Epithelial cell of proximal tubule (primary cell): Measurements from ENCODE around the gene SPEF2. TPM values are rescaled to one million over a fixed set of nuclear protein-coding genes. Genes with fewer than 3 reads are reported as not detected.

Experiments used
- DNase-seq: peaks from one replicate; pipeline ENCODE4 v3.0.0-alpha.2; 2011; ENCODE audit warnings: low read depth
- H3K4me3 ChIP-seq: 2 replicates; pipeline ENCODE4 v1.5.1; 2011; ENCODE audit warnings: low read depth, mild to moderate bottlenecking, low read length
- total RNA-seq: library from RNA; depleted of rRNA; stranded (reverse); fragments of >200 nt; gene quantifications from 2 replicates; pipeline ENCODE4 v1.2.3, GENCODE V29; 2015
- TF ChIP-seq, protein P1 (sequence below): conservative IDR thresholded peaks from 2 replicates; pipeline ENCODE4 v1.5.1; 2012; ENCODE audit warnings: low read depth, mild to moderate bottlenecking, low read length

Gene SPEF2
- total RNA-seq, 1 donor from 2014 or later = 2.3 TPM

DNA sequence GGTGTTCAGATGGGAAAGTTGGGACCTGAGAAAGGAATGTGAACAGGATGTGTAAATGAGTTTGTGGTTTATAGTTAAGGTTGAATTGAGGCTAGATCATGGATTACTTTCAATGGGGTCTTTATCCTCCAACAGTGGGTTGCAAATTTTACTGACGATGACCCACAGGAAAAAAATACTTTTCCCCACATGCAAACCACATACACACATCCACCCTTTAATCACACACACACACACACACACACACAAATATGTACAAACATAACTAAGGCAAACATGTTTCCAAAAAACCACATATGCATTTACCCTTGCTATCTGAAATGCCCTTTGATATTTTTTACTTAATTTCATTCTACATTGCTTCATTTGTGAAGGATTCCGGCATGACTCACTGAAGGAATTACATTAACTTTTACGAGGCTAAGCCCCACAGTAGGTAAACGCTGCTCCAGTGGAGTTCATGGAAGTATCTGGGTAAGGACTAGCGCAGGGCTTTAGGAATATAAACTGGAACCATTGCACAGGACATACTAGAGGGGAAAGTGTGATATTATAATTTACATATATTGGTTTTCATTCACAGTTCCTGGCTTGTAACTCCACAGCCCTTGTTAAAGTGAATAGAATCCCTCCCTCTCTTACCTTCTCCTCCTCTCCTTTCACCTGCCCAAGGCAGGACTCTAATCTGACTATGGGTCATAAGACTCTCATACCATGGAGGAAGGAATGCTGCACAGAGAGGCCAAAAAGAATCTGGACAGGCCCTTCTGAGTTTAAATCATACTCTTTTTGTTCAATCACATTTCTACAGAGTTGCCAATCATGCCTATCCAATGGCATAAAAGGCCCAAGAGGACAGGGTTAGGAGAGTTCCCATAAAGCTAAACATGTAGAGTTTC lies 8.5 kb upstream of the SPEF2 start:
- TF ChIP-seq, protein P1, sequence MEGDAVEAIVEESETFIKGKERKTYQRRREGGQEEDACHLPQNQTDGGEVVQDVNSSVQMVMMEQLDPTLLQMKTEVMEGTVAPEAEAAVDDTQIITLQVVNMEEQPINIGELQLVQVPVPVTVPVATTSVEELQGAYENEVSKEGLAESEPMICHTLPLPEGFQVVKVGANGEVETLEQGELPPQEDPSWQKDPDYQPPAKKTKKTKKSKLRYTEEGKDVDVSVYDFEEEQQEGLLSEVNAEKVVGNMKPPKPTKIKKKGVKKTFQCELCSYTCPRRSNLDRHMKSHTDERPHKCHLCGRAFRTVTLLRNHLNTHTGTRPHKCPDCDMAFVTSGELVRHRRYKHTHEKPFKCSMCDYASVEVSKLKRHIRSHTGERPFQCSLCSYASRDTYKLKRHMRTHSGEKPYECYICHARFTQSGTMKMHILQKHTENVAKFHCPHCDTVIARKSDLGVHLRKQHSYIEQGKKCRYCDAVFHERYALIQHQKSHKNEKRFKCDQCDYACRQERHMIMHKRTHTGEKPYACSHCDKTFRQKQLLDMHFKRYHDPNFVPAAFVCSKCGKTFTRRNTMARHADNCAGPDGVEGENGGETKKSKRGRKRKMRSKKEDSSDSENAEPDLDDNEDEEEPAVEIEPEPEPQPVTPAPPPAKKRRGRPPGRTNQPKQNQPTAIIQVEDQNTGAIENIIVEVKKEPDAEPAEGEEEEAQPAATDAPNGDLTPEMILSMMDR = no peak
- DNase-seq = no peak
- H3K4me3 ChIP-seq = no peak overlapping the region

DNA sequence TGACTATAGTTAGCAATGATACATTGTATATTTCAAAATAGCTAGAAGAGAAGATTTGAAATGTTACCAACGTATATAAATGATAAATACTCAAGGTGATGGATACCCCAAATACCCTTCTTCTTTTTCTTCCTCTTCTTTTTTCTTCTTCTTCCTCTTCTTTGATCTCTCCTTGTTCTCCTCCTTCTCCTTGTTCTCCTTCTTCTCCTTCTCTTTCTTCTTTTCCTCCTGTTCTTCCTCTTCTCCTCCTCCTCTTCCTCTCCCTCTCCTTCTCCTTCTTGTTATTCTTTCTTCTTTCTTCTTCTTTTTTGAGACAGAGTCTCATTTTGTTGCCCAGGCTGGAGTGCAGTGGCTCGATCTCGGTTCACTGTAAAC lies 616 bp upstream of the SPEF2 start:
- no peak for DNase-seq
- TF ChIP-seq, protein P1 = no peak
- H3K4me3 ChIP-seq = peak overlapping the region; percentile 88

DNA sequence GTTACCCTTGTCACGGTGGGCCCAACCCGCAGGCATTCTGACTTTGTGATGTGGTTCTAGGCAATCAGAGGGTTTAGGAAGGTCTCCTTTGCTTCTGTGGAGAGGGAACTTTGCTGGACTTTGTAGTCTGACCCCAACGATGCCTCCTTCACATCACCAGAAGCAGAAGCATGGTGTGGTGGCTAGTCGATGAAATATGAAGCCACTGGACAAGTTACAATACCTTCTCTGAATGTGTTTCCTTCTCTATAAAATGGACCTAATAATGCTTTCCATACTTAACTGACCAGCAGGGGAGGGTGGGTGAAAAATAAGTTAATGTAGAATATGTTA lies 607 bp downstream of the SPEF2 start:
- H3K4me3 ChIP-seq = peak overlapping the region; percentile 88
- DNase-seq = no peak
- TF ChIP-seq, protein P1 = no peak

DNA sequence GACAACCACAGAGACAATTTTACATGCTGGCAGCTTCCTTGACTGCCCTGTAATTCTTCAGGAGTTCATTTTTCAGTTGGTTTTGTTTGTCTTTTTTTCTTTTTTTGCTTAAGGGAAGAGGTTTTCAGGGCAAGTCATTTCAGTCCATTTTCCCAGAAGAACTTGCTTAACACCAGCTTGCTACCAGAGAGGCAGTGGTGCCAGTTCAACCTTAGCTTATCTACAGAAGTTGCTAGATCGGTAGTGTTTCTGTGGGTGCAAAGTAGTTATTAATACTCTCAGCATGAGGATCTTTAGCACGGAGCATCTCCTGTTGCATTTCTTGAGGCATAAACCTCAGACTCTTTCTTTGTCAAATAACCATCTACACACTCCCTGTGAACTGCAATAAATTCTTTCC lies 1.1 kb downstream of the SPEF2 start:
- TF ChIP-seq, protein P1 = no peak
- DNase-seq = no peak
- peak overlapping the region; percentile 88 for H3K4me3 ChIP-seq

DNA sequence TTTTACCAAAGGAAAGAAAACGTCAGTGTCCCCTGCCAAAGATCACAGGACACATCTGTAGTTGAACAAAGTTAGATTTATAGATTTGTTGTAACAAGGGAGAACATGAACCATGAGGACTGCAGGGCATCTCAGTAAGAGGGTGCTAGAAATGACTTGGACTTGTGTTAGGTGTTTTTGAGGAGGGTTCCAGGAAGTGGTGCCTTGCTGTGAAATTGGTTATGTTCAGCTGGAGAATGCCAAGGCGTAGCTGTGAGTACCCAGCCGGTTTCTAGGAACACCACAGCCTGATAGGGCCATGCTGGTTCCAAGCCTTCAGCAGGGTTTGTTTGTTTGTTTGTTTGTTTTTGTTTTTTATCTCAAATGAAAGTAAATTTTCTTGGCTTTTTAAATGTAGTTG lies 5.3 kb downstream of the SPEF2 start:
- no peak for DNase-seq

DNA sequence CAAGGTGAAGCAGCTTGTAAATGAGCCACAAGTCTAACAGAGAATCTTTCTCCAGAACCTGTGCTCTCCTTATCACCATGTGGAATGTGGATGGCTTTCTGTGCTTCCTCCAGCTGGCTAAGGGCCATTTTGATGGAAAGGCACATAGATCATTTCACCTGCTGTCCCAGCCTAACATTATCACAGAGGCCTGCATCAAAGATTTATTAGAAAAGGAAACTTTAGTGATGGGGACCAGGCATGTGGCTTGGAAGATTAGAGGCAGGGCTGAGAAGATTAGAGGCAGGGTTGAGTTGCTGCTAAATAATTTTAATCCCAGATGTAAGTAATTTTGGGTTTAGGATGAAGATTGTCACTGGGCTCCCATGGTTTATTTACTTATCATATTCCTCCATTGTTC lies 6.3 kb downstream of the SPEF2 start:
- TF ChIP-seq, protein P1 = no peak
- DNase-seq = no peak

More for the DNA sequence above, 5.3 kb downstream of the SPEF2 start:
- TF ChIP-seq, protein P1 = no peak
- no peak overlapping the region for H3K4me3 ChIP-seq

DNA sequence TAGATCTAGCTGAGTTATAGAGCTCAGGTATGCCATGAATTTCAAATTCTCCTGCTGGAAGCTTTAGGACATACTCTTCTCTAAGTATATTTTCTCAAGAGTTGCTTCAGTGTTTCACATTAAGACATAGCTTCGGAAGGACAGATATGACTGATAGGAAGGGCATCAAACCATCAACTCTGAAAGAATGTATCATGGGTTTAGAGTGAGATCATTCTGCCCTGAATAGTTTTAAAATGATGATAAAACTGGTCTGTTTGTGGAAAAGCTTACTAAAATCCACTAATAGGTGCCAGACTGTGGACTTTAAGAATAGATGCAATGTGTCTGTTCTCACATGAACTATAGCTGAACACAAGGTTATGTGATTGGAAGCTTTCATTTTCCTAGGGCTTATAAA lies 8.4 kb downstream of the SPEF2 start:
- no peak for DNase-seq

More for the DNA sequence above, 6.3 kb downstream of the SPEF2 start:
- H3K4me3 ChIP-seq = no peak overlapping the region

More for the DNA sequence above, 8.4 kb downstream of the SPEF2 start:
- TF ChIP-seq, protein P1 = no peak
- H3K4me3 ChIP-seq = no peak overlapping the region
